Raji (cell line): ENCODE measurements around the gene HEPACAM2.

ENCODE experiments used
- POLR2A ChIP-seq: IDR thresholded peaks from 2 replicates; pipeline ENCODE4 v1.6.1; 2011; ENCODE audit warnings: low read depth, low read length, control low read depth; ENCODE audit not compliant: insufficient read depth

The HEPACAM2 gene

DNA sequence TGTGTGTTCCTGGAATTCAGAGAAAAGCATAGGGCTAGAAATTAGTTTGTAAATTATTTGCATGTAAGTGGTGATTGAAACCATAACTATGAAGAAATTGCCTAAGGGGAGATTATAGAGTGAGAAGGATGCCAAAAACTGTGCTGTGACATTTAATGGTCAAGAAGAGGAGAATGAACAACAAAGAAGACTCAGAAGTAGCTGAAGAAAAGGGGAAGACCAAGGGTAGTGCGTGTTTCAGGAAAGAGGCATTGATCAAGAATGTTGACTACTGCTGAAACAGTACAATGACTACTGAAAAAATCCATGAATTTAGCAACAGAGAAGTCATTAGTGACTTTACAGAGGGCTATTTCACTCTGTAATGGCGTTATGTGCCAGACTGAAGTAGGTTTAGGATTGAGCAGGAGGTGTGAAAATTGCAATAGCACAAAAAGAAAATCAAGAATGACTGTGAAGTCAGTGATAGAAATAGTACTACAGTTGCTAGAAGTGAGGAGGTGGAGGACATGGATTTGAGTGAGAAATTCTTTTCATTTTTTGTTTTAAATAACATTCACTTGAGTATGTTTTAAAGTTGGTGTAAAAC lies 49.2 kb downstream of the HEPACAM2 start:
- TF ChIP-seq POLR2A = no peak

DNA sequence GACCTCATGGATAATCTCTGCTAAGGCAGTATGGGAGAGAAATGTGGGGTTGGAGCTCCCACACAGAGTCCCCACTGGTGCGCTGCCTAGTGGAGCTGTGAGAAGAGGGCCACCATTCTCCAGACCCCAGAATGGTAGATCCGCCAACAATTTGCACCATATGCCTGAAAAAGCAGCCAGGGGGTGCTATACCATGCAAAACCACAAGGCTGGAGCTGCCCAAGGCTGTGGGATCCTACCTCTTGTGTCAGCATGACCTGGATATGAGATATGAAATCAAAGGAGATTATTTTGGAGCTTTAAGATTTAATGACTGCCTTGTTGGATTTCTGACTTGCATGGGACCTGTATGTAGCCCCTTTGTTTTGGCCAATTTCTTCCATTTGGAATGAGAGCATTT lies 51.0 kb downstream of the HEPACAM2 start:
- TF ChIP-seq POLR2A = no peak

DNA sequence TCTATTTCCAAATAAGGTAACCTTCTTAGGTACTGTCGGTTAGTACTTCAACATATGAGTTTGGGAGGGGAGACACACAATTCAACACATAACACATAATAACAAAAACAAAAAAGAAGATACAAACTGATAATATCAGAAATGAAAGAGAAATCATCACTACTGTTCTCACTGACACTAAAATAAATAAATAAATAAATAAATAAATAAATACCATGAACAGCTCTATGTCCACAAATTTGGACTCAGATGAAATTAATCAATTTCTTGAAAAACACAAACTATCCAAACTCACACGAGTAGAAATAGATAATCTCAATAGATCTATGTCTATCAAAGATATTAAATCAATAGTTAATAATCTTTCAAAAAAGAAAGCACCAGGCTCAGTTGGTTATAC lies 53.6 kb downstream of the HEPACAM2 start:
- TF ChIP-seq POLR2A = no peak

DNA sequence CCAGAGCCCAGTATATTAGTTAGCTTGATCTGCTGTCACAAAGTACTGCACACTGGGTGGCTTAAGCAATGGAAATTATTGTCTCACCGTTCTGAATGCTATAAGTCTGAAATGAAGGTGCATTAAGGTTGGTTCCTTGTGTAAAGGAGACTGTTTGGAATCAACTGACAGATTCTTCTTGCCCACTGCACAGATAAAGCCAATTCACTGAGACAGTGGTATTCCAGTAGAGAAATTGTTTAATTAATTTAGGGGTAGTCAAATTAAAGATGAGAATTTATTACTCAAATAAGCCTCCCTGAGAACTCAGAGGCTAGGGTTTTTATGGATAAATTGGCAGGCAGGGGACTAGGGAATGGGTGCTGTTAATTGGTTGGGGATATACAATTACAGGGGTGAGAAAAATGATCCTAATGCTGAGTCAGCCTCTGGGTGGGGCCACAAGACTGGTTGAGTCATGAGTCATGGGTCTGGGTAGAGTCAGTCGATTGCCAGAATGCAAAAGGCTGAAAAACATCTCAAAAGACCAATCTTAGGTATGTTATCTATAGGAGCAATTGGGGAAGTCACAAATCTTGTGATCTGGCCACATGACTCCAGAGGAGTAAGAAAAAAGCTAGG lies 54.6 kb downstream of the HEPACAM2 start:
- no peak for TF ChIP-seq POLR2A

DNA sequence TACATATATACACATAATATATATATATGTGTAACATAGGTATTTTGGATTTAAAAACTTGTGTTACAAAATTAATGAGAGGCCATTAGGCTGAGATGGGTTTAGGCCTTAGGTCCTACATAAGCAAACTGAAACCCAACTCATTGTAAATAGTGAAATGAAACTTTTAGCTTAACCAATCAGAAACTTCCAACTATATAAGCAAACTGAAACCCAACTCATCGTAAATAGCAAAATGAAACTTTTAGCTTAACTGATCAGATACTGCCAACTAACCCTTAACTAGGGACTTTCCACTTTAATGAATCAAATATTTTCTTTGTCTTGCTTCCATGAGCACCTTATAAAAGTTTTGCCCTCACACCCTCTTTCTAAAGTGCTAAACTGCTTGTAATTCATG lies 60.8 kb downstream of the HEPACAM2 start:
- TF ChIP-seq POLR2A = no peak

DNA sequence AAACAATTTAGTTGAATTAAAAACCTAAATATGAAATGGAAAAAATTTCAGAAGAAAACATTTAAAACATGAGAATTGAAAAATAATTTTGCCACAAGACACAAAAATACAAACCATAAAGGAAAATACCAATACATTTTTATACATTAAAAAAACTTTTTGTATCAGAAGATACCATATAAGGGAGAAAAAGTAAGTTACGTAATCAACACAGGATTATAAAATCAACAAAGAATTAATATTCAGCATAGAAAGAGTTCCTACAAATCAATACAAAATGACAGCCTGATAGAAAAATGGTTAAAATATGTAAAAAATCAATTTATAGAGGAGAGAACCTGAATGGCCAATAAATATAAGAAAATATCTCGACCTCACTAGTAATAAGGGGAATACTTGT lies 61.5 kb downstream of the HEPACAM2 start:
- no peak for TF ChIP-seq POLR2A

DNA sequence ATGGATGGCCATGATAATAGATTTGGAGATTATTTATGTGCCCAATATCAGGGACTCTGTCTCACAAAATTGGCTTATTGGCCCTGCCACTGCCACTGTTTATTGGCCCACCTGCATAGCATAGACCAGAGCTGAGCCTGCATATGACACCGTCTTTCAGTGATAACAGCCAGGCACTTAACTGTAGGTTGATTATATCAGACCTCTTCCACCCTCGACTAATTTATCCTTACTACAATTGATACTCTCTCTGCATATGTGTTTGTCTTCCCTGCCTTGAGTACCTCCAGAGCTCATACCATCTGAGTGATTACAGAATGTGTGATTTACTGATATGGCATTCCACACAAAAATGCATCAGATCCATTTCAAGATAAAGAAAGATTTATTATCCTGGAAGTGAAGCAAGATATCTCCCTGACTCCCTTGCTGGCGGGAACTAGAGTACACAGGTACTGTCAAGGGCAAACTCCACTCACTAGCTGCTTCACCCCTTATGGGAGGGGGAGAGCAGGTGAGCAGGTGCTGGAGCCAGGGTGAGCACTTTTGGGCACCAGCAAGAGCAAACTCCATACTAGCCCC lies 65.0 kb downstream of the HEPACAM2 start:
- no peak for TF ChIP-seq POLR2A

DNA sequence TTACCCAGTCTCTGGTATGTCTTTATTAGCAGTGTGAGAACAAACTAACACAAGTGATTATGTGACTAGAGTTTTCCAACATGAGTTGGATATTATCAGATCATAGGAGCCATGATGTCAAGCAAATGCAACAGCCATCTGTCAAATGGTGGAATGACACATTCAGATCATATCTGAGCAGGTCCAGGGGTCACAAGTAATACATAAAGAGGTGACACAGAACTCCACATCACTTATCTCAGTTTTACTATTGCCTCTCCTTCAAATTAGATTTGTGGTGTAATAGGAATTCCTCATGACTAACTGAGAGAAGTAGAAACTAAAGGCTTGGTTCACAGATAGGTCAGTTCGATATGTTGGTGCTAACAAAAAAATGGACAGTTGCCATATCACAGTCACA lies 65.9 kb downstream of the HEPACAM2 start:
- no peak for TF ChIP-seq POLR2A

DNA sequence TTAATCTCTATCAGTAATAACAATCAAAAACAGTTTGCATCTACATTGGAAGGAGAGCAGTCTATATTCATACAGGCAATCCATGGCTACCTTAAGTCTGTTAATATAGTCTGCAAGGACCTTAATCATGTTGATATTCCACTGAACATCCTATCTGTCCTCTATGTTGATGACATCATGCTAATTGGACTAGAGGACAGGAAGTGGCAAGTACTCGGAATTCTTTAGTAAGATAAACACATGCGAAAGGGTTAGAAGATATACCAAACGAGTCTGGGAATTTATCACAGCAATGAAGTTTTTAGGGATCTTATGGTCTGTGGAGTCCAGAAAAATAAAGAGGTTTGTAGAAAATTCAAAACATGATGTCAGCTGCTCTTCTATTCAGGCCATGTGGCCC lies 66.8 kb downstream of the HEPACAM2 start:
- TF ChIP-seq POLR2A = no peak

DNA sequence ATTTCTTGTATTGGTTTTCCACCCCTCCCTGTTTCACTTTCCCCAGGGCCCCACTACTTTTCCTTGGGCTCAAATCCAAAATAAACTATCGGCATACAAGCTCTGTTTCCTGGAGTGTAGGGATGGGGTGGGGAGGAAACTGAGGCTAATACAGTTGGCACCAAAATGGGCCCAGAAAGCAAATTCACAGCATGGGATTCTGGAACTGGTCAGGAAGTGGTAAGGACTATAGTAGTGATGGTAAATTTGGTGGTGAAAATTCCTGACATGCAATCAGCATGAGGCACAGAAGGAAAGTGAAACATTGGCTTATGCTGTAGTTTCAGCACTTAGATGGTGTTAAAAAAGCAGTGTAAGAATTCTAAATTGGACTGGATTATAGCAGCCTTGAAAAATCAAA lies 69.4 kb downstream of the HEPACAM2 start:
- TF ChIP-seq POLR2A = no peak

DNA sequence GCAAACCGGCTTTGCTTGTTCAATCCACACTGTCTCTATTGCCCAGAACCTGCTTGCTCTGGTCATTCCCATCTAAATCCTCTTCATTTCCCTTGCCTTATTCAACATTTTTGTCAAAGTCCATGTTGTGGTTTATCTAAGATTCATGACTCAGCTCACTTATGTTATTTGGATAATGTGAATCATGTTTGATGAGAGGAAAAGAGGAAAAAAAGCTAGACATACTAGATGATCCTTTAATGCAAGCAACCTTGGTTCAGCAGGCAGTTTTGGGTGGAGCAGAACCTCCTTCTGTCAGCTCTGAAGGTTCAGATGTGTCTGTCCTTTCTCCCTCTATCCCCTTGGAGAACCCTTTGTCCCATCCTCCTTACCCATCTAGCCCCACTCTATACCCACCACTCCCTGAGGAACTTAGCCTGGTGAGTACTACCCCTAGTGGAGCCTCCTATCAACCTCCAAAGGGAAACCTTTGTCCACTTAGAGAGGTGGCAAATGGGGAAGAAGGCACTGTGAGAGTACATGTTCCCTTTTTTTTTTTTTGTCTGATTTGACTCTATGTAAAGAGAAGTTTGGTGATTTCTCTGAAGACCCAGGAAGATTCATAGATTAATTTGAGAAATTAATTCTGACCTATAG lies 76.0 kb downstream of the HEPACAM2 start:
- no peak for TF ChIP-seq POLR2A

DNA sequence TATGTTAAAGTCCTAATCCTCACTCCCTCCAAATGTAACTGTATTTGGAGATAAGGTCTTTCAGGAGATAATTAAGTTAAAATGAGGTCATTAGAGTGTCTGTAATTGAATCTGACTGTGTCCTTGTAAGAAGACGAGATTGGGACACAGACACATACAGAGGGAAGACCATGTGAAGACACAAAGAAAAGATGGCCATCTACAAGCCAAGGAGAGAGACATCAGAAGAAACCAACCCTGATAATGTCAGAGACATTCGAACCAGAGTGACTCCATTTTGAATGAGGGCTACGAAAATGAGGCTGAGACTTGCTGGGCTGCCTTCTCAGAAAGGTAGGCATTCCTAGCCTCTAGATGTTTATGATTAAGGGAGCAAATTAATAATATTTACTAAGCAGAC lies 77.5 kb downstream of the HEPACAM2 start:
- no peak for TF ChIP-seq POLR2A

DNA sequence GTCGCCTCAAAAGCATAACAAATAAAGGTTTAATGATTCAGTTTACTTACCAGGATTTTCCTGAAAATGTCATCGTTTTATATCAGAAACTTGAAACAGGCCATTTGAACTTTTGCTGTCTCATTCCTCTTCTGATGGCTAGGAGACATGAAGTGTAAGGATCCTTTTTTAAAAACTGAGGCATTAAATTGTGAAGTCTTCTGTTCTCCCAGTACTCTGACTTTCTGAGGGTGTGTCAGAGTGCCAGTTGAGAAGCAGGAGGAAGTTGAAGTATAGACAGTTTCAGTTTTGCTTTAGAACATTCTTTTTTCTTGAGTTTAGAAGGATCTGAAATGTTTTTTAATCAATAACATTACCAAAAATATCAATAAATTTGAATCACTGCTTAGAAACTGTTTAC lies 78.1 kb downstream of the HEPACAM2 start, which contains the start of gene SAMD9L:
SAMD9L (minus strand) TSS at position 242 of the 400 bp plus-strand sequence. CDS start 12,414 bp downstream, outside the sequence.
- TF ChIP-seq POLR2A = no peak

DNA sequence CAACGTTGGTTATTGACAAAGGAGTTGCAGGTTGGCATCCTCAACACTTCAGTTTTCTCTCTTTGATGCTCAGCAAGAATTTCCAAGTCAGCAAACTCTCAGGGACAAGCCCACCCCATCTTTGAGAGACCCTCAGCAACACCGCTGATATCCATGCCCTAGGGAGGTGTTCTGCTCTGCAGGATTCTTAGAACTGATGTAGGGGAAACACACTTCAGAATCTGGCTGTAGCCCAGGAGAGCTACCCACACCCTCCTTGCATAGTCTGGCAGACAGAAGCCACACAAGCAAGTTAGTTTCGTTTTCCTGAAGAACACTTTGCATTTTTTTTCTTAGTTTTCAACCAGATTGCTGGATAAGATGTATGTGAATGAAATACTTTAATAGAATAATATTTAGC lies 78.9 kb downstream of the HEPACAM2 start:
- no peak for TF ChIP-seq POLR2A

DNA sequence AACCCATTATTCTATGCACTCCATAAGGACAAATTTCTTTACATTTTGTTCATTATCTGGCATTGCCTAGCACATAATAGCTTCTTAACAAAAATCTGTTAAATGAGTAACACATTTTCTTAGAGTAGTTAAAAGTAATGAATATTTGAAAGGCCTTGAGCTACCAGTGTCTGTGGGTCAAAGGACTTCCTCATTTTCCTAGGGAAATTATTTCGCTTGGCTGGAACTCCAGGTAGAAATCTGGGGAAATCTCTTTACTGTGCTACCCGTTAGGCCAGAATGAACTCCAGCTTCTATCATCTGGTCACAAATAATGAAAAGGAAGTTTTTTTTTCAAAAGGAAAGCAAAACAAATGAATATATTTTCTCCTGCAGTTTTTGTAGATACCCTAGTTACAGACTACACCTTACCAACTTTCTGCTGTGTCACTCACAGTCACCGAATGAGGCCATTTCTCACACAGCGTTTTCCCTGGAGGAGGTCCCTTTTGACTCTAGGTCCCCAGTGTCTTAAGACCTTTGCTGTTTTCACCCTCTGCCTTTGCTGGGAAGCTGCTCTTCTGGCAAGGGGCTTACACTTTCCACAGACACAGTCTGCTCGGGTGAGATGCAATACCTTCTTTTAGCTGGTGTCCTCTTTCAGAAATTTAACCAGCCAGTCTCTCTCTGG lies 79.7 kb downstream of the HEPACAM2 start:
- TF ChIP-seq POLR2A = no peak

DNA sequence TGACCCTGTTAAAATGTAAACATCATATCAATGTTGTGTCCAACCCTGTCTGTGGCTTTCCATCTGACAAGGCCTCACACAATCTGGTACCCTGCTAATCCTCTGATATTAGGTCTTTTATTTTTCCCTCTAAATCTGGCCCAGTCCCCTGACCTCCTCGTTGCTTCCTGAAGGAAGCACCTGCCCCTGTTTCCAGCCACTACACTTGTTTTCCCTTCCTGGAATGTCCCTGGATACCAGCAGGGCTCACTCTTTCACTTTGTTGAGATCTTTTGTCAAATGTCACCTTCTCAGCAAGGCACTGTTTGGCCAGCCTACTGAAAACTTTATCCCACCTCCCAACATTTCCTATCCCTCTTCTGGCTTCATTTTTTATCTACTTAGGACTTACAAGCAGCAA lies 80.2 kb downstream of the HEPACAM2 start:
- no peak for TF ChIP-seq POLR2A

DNA sequence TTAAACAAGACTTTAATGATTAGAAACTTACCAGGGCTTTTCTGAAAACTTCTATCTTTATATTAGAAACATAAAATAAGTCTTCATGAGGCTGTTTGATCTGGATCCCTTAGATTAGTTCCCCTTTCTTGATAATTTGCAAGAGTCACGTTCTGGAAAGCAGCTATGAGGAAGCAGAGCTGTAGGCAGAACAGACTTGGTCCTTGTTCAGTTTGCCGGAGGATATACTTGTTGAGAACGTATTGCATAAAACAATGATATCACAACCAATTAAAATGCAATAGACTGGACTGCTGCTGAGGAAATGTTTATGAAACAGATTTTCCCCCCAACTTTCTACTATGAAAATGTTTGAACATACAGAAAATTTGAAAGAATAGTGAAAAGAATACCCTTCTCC lies 80.9 kb downstream of the HEPACAM2 start:
- TF ChIP-seq POLR2A = no peak
